ACHN (cell line): ENCODE data around the gene PRKN.

ENCODE experiments used
- DNase-seq: peaks from one replicate; pipeline ENCODE4 v3.0.0-alpha.2; 2015
- in situ Hi-C: cut with HindIII; loops from 2 replicates; pipeline ENCODE4 v1.10.0; 2017; ENCODE audit warnings: low sequenced_read_pairs, low pct_ligation_motif_present, low pct_unique_long_range_greater_than_20kb

The PRKN gene

GRCh38 chr6:161305860-161306259, 1421.7 kb downstream of the PRKN start:
- in situ Hi-C loops: no loop called here
- DNase-seq: no peak

- in situ Hi-C loops: no loop called here
- no peak for DNase-seq
Measured at GRCh38 chr6:161303628-161304340, 1423.8 kb downstream of the PRKN start.

- in situ Hi-C loops: no loop called here
- DNase-seq: no peak
Measured at GRCh38 chr6:161302949-161303348, 1424.6 kb downstream of the PRKN start.

GRCh38 chr6:161301338-161301737, 1426.2 kb downstream of the PRKN start:
- no peak for DNase-seq
- in situ Hi-C loops: no loop called here

- DNase-seq: no peak
- in situ Hi-C loops: no loop called here
Measured at GRCh38 chr6:161300823-161301222, 1426.7 kb downstream of the PRKN start.

GRCh38 chr6:161299726-161300125, 1427.8 kb downstream of the PRKN start:
- in situ Hi-C loops: no loop called here
- no peak for DNase-seq
